ENCODE data around the gene LDHA. TPM values are rescaled to one million over a fixed set of nuclear protein-coding genes. Genes with fewer than 3 reads are reported as not detected.

Gene LDHA
- total and polyA plus RNA-seq, 2 of the 8 experiments (the other 6 are each of a cell fraction or from before 2014, with no cell fraction given) = 443 to 486 TPM

- no peak for TF ChIP-seq CHD7 (IDR thresholded peaks at IDR 0.05; ENCODE audit: insufficient replicate concordance, low read length)
- TF ChIP-seq HDAC2 (IDR thresholded peaks at IDR 0.05; ENCODE audit: borderline replicate concordance in 1 of 2, low read depth in 2 of 2, low read length in 2 of 2) = no peak
- no peak for TF ChIP-seq MAFK (IDR thresholded peaks at IDR 0.05; ENCODE audit: low read depth, low read length)
- TF ChIP-seq CREB1 (IDR thresholded peaks at IDR 0.05) = no peak
- no peak for TF ChIP-seq CTBP2 (IDR thresholded peaks at IDR 0.05; ENCODE audit: borderline replicate concordance, insufficient read depth, insufficient read length, low read length)
- TF ChIP-seq GTF2F1 (IDR thresholded peaks at IDR 0.05; ENCODE audit: borderline replicate concordance, low read depth, low read length) = no peak
- TF ChIP-seq ZNF274 (IDR thresholded peaks at IDR 0.05; ENCODE audit: borderline replicate concordance, extremely low read depth, low read length) = no peak
- TF ChIP-seq SUZ12 (IDR thresholded peaks at IDR 0.05; ENCODE audit: low read length) = no peak
- no peak for TF ChIP-seq TAF1 (IDR thresholded peaks at IDR 0.05; ENCODE audit: low read depth, low read length)
- TF ChIP-seq RAD21 (IDR thresholded peaks at IDR 0.05 in 1 of 2, conservative IDR thresholded peaks at IDR 0.05 in 1 of 2; ENCODE audit: low read depth in 2 of 2, low read length in 2 of 2) = no peak
- TF ChIP-seq BCL11A (IDR thresholded peaks at IDR 0.05; ENCODE audit: low read depth in 2 of 2, low read length in 2 of 2) = no peak
- TF ChIP-seq ASH2L (IDR thresholded peaks at IDR 0.05; ENCODE audit: low read length) = no peak
Measured at GRCh38 chr11:18416459-18416858, 22.1 kb downstream of the LDHA start (continued).
